Right lobe of liver (tissue), 6 donors: Measurements from ENCODE around the gene TMCO1. TPM values are rescaled to one million over a fixed set of nuclear protein-coding genes. Genes with fewer than 3 reads are reported as not detected.
"Not testable (repeated sequence)": the region's sequence is repeated elsewhere in the genome, so short reads cannot be mapped to it uniquely, and the experiment has no call there.

Source experiments
- ATAC-seq, 4 donors: fragments of 200-7000 bp; cut with Tn5 transposase; one replicate each; pipeline ENCODE4 v1.9.1; 2020; ENCODE audit warnings: mild to moderate bottlenecking in 4 of 4, moderate library complexity in 4 of 4
- DNase-seq, 3 donors: peaks; one replicate each; pipeline ENCODE4 v3.0.0-alpha.2; 2020
- H3K27ac ChIP-seq, 3 donors: fragments of 200-600 bp; one replicate each; pipeline ENCODE4 v1.8.0; 2022
- H3K27me3 ChIP-seq, 2 donors: fragments of 200-600 bp; one replicate each; pipeline ENCODE4 v1.8.0; 2022
- H3K36me3 ChIP-seq, 4 donors: fragments of 200-600 bp; sonication (generic) in 1 of 4; one replicate each; pipeline versions ENCODE4 v1.5.1 to v1.8.0; 2017 to 2022; ENCODE audit warnings: control low read depth in 1 of 4
- H3K4me1 ChIP-seq, 4 donors: fragments of 200-600 bp; sonication (generic) in 1 of 4; one replicate each; pipeline versions ENCODE4 v1.5.1 to v1.8.0; 2017 to 2022; ENCODE audit warnings: control low read depth in 1 of 4
- H3K4me3 ChIP-seq, 3 donors: fragments of 200-600 bp; one replicate each; pipeline ENCODE4 v1.8.0; 2022
- H3K9me3 ChIP-seq, 4 donors: fragments of 200-600 bp; sonication (generic) in 1 of 4; one replicate each; pipeline versions ENCODE4 v1.5.1 to v1.8.0; 2017 to 2022; ENCODE audit warnings: control low read depth in 1 of 4
- POLR2A ChIP-seq: fragments of 450-650 bp; IDR thresholded peaks from one replicate; pipeline ENCODE4 v1.6.1; 2017; ENCODE audit warnings: antibody characterized with exemption, mild to moderate bottlenecking
- WGBS: methylation state at CpG from one replicate; pipeline ENCODE4 v1.1.6; 2018; ENCODE audit warnings: low coverage, low lambda C conversion rate; ENCODE audit not compliant: insufficient coverage; ENCODE audit errors: missing lambda C conversion rate; 5-methylcytosine and 5-hydroxymethylcytosine counted together
- intact Hi-C, 2 donors: fragments of 100-400 bp; cut with DNase I; formaldehyde crosslinking; loops; one replicate each; pipeline versions ENCODE4 v1.11.2 to v1.14.1; 2022
- total RNA-seq, 6 experiments: library from RNA; depleted of rRNA in 2 of 6; stranded (reverse); fragments of >200 nt in 2 of 6; fragmentation: NEBNext Ultra II Directional in 3 of 6; extraction: Animal tissue kit (Norgen Biotek cat#: 25700) in 3 of 6; gene quantifications; one replicate each; pipeline versions ENCODE4 v1.1.0 to v1.2.4, GENCODE V29; 2016 to 2023
- TF ChIP-seq, protein P1 (sequence below), 4 donors: fragments of 200-600 bp in 3 of 4; fragments of 450-650 bp in 1 of 4; IDR thresholded peaks; one replicate each; pipeline versions ENCODE4 v1.5.1 to v1.8.0; 2016 to 2022; ENCODE audit warnings: antibody characterized with exemption in 4 of 4, mild to moderate bottlenecking in 2 of 4
- donor health status: DM: no; HTN: yes; CAD: no.
- donor health status: DM: no; HTN: no; CAD: no.
- donor health status: DM: no; HTN: no; CAD: no.
- donor health status: DM: no; HTN: yes; CAD: no.
- donor health status: DM: no; HTN: yes; CAD: no.

The TMCO1 gene
- total RNA-seq, 6 experiments from 2014 or later = 54.7 to 92.9 (median 75.9) TPM

DNA sequence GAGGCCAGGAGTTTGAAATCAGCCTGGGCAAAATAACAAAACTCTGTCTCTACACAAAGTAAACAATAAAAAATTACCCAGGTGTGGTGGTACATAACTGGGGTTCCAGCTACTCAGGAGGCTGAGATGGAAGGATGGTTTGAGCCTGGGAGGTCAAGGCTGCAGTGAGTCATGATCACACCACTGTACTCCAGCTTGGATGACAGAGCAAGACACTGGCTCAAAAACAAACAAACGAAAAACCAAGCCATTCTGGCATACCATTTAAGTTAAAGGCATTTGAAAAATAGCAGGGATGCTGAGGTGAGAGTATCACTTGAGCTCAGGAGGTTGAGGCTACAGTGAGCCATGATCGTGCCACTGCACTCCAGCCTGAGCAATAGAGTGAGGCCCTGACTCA, 65.0 kb downstream of the TMCO1 start:
- no peak for TF ChIP-seq POLR2A
- TF ChIP-seq, protein P1, sequence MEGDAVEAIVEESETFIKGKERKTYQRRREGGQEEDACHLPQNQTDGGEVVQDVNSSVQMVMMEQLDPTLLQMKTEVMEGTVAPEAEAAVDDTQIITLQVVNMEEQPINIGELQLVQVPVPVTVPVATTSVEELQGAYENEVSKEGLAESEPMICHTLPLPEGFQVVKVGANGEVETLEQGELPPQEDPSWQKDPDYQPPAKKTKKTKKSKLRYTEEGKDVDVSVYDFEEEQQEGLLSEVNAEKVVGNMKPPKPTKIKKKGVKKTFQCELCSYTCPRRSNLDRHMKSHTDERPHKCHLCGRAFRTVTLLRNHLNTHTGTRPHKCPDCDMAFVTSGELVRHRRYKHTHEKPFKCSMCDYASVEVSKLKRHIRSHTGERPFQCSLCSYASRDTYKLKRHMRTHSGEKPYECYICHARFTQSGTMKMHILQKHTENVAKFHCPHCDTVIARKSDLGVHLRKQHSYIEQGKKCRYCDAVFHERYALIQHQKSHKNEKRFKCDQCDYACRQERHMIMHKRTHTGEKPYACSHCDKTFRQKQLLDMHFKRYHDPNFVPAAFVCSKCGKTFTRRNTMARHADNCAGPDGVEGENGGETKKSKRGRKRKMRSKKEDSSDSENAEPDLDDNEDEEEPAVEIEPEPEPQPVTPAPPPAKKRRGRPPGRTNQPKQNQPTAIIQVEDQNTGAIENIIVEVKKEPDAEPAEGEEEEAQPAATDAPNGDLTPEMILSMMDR (IDR thresholded peaks at IDR 0.05) = no peak
- DNase-seq (no peak), ATAC-seq (no peak)
- H3K27ac ChIP-seq = no peak overlapping the region
- no peaks in the 10 kb centered on the region for H3K9me3 ChIP-seq
- H3K4me1 ChIP-seq = no peaks in the 10 kb centered on the region
- H3K4me3 ChIP-seq = no peak overlapping the region
- WGBS = 88% methylated on average over 1 of the region's 2 CpGs
- no peaks in the 10 kb centered on the region for H3K27me3 ChIP-seq
- H3K36me3 ChIP-seq = no peaks in the 10 kb centered on the region
- intact Hi-C loops = no loop called here

DNA sequence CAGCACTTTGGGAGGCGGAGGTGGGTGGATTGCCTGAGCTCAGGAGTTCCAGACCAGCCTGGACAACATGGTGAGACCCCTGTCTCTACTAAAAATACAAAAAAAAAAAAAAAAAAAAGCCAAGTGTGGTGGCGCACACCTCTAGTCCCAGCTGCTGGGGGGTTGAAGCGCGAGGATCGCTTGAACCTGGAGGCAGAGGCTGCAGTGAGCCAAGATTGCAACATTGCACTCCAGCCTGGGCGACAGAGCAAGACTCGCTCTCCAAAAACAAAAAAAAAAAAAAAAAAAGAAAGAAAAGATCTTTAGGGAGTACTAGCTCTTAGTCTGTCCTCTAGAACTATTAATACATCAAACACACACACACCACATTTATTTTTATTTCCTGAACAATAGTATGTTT, 66.7 kb downstream of the TMCO1 start:
- 98% methylated on average over 6 of the region's 7 CpGs for WGBS
- ATAC-seq, H3K4me3 ChIP-seq, H3K4me1 ChIP-seq, H3K36me3 ChIP-seq, H3K27ac ChIP-seq, H3K9me3 ChIP-seq, intact Hi-C loops, H3K27me3 ChIP-seq: not testable (repeated sequence)
- peak in 1 of 3 donors; percentile 56 for DNase-seq

DNA sequence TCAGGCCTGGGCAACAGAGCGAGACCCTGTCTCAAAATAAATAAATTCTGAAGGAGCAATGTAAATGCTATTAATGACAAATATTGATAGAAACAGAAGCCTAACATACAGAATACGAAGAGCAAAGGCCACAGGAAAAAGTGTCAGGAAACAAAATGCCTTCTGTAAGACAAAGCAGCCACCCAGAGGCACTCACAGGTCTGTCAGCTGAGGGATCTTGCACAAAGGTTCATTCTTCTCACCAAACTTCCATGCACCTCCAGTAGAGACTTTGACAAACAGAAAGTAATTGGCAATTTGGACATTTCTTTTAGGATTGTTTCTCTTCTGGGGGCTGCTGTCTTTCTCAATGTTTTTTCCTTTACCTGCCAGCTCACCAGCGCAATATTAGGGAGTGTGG, 69.1 kb downstream of the TMCO1 start:
- DNase-seq (no peak), ATAC-seq (no peak)
- TF ChIP-seq, protein P1 (IDR thresholded peaks at IDR 0.05) = no peak
- no peak for TF ChIP-seq POLR2A
- Histone ChIP-seq H3K27me3 (no peaks in the 10 kb centered on the region), H3K9me3 (no peaks in the 10 kb centered on the region), H3K36me3 (no peaks in the 10 kb centered on the region), H3K4me3 (no peak overlapping the region), H3K4me1 (peaks cover 0 to 29% (median 5%) of the 10 kb centered on the region in 4 donors), H3K27ac (no peak overlapping the region)
- intact Hi-C loops = no loop called here
- 85% methylated on average over 2 of the region's 3 CpGs for WGBS

- Histone ChIP-seq H3K27me3 (no peaks in the 10 kb centered on the region), H3K4me3 (peak overlapping the region; percentile 78 to 99 (median 84)), H3K4me1 (peaks cover 0 to 29% (median 5%) of the 10 kb centered on the region in 4 donors), H3K27ac (peak overlapping the region in 2 of 3 donors; percentile 84 to 92), H3K9me3 (no peaks in the 10 kb centered on the region), H3K36me3 (peaks cover 0 to 4% (median 0%) of the 10 kb centered on the region in 4 donors)
- TF ChIP-seq, protein P1 (IDR thresholded peaks at IDR 0.05) = no peak
- TF ChIP-seq POLR2A = no peak
- ATAC-seq (no peak), DNase-seq (no peak)
- 1% methylated on average over 7 of the region's 7 CpGs for WGBS
- intact Hi-C loops = no loop called here
These were observed 70.0 kb downstream of the TMCO1 start for GRCh38 chr1:165698761-165699052.

- WGBS = 0% methylated on average over 39 of the region's 65 CpGs
- Histone ChIP-seq H3K9me3 (no peaks in the 10 kb centered on the region), H3K27me3 (no peaks in the 10 kb centered on the region), H3K4me3 (peak within 1 kb of the TSS; percentile 78 to 99 (median 84)), H3K4me1 (peaks cover 0 to 29% (median 5%) of the 10 kb centered on the region in 4 donors), H3K27ac (peak within 1 kb of the TSS; percentile 76 to 92 (median 84)), H3K36me3 (peaks cover 0 to 4% (median 0%) of the 10 kb centered on the region in 4 donors)
- peak; percentile 91 to 97 (median 94) for ATAC-seq
- intact Hi-C loops = no loop called here
- TF ChIP-seq, protein P1 (IDR thresholded peaks at IDR 0.05) = peak in 3 of 4 donors; percentile 37 to 44 (median 42)
- peak; percentile 89 for TF ChIP-seq POLR2A
- peak; percentile 91 to 94 (median 92) for DNase-seq
These were observed 70.5 kb downstream of the TMCO1 start, which contains the start of gene ALDH9A1 for GRCh38 chr1:165697881-165698760. TSS of gene ALDH9A1 (minus strand) at chr1:165698562. CDS start at chr1:165698558, 4 bp downstream.
